H9 (cell line): Measurements from ENCODE around the gene C19orf53. TPM values are rescaled to one million over a fixed set of nuclear protein-coding genes. Genes with fewer than 3 reads are reported as not detected.

Source experiments
- DNase-seq: peaks from one replicate; pipeline ENCODE4 v3.0.0-alpha.2; 2017
- H2AFZ ChIP-seq: one replicate; pipeline ENCODE4 v1.6.1; 2013; ENCODE audit warnings: mild to moderate bottlenecking, low read length, control low read depth, moderate library complexity
- H2AK5ac ChIP-seq: 2 replicates; pipeline ENCODE4 v1.6.1; 2013; ENCODE audit warnings: low read length, control low read depth, mixed read lengths; ENCODE audit not compliant: insufficient read length
- H2BK120ac ChIP-seq: one replicate; pipeline ENCODE4 v1.6.1; 2013; ENCODE audit warnings: low read depth, mild to moderate bottlenecking, low read length, control low read depth, inconsistent platforms; ENCODE audit not compliant: poor library complexity, severe bottlenecking
- H2BK12ac ChIP-seq: 2 replicates; pipeline ENCODE4 v1.6.1; 2013; ENCODE audit warnings: low read length, control low read depth, mixed read lengths, low read depth; ENCODE audit not compliant: insufficient read length
- H2BK15ac ChIP-seq: 2 replicates; pipeline ENCODE4 v1.6.1; 2013; ENCODE audit warnings: low read depth, low read length, control low read depth
- H2BK20ac ChIP-seq: one replicate; pipeline ENCODE4 v1.6.1; 2013; ENCODE audit warnings: low read depth, mild to moderate bottlenecking, low read length, control low read depth, inconsistent platforms; ENCODE audit not compliant: poor library complexity, severe bottlenecking
- H2BK5ac ChIP-seq: 2 replicates; pipeline ENCODE4 v1.6.1; 2013; ENCODE audit warnings: low read length, control low read depth, mixed read lengths; ENCODE audit not compliant: insufficient read length
- H3K14ac ChIP-seq: 2 replicates; pipeline ENCODE4 v1.6.1; 2013; ENCODE audit warnings: low read length, control low read depth; ENCODE audit not compliant: insufficient read depth
- H3K18ac ChIP-seq: 2 replicates; pipeline ENCODE4 v1.6.1; 2013; ENCODE audit warnings: low read depth, mild to moderate bottlenecking, mixed read lengths, low read length, control low read depth; ENCODE audit not compliant: insufficient read length
- H3K23ac ChIP-seq: 2 replicates; pipeline ENCODE4 v1.6.1; 2013; ENCODE audit warnings: low read length, control low read depth, mixed read lengths, low read depth; ENCODE audit not compliant: insufficient read length
- H3K23me2 ChIP-seq: 2 replicates; pipeline ENCODE4 v1.6.1; 2013; ENCODE audit warnings: low read depth, mild to moderate bottlenecking, mixed read lengths, low read length, control low read depth; ENCODE audit not compliant: insufficient read length, poor library complexity, severe bottlenecking
- H3K27ac ChIP-seq: 2 replicates; pipeline ENCODE4 v1.5.1; 2013; ENCODE audit warnings: low read length, control low read depth, mixed read lengths, low read depth; ENCODE audit not compliant: insufficient read length
- H3K27me3 ChIP-seq: 2 replicates; pipeline ENCODE4 v1.6.1; 2013; ENCODE audit warnings: low read length, control low read depth, inconsistent platforms; ENCODE audit not compliant: insufficient read depth
- H3K4ac ChIP-seq: 2 replicates; pipeline ENCODE4 v1.6.1; 2013; ENCODE audit warnings: low read depth, mild to moderate bottlenecking, control low read depth, inconsistent platforms, low read length, moderate library complexity
- H3K4me1 ChIP-seq: 2 replicates; pipeline ENCODE4 v1.6.1; 2013; ENCODE audit warnings: low read length, control low read depth, inconsistent platforms; ENCODE audit not compliant: insufficient read depth
- H3K4me2 ChIP-seq: 2 replicates; pipeline ENCODE4 v1.6.1; 2013; ENCODE audit warnings: low read length, control low read depth, mixed read lengths; ENCODE audit not compliant: insufficient read length, insufficient read depth
- H3K56ac ChIP-seq: 2 replicates; pipeline ENCODE4 v1.6.1; 2013; ENCODE audit warnings: low read depth, mild to moderate bottlenecking, mixed read lengths, low read length, control low read depth; ENCODE audit not compliant: insufficient read length
- H3K79me1 ChIP-seq: 2 replicates; pipeline ENCODE4 v1.6.1; 2013; ENCODE audit warnings: low read depth, mild to moderate bottlenecking, moderate library complexity, low read length, control low read depth, inconsistent platforms; ENCODE audit not compliant: insufficient read depth, poor library complexity, severe bottlenecking
- H3K79me2 ChIP-seq: 2 replicates; pipeline ENCODE4 v1.6.1; 2013; ENCODE audit warnings: low read length, control low read depth, inconsistent platforms; ENCODE audit not compliant: insufficient read depth
- H3K9ac ChIP-seq: 2 replicates; pipeline ENCODE4 v1.6.1; 2013; ENCODE audit warnings: low read length, control low read depth, mixed read lengths; ENCODE audit not compliant: insufficient read length; ENCODE audit errors: extremely low read depth
- H3K9me3 ChIP-seq: one replicate; pipeline ENCODE4 v1.6.1; 2013; ENCODE audit warnings: low read depth, low read length, inconsistent platforms; ENCODE audit not compliant: control insufficient read depth
- H3T11ph ChIP-seq: one replicate; pipeline ENCODE4 v1.6.1; 2013; ENCODE audit warnings: mild to moderate bottlenecking, low read length, control low read depth, inconsistent platforms
- H4K20me1 ChIP-seq: one replicate; pipeline ENCODE4 v1.6.1; 2013; ENCODE audit not compliant: control insufficient read depth, insufficient read length, insufficient read depth
- H4K5ac ChIP-seq: 2 replicates; pipeline ENCODE4 v1.6.1; 2013; ENCODE audit warnings: low read depth, mild to moderate bottlenecking, mixed read lengths, low read length, control low read depth; ENCODE audit not compliant: insufficient read length
- H4K8ac ChIP-seq: replicated peaks from 2 replicates; pipeline ENCODE4 v1.6.1; 2013; ENCODE audit warnings: low read length, control low read depth, mixed read lengths, low read depth; ENCODE audit not compliant: insufficient read length
- H4K91ac ChIP-seq: 2 replicates; pipeline ENCODE4 v1.6.1; 2013; ENCODE audit warnings: low read depth, mild to moderate bottlenecking, moderate library complexity, mixed read lengths, low read length, control low read depth; ENCODE audit not compliant: insufficient read length
- H3K27ac Mint-ChIP-seq, 3 experiments: 2 replicates in 2 of 3; 3 replicates in 1 of 3; pipeline ENCODE4 v1.8.0; 2020 to 2021; ENCODE audit warnings: mixed read lengths in 3 of 3, mild to moderate bottlenecking in 1 of 3, moderate library complexity in 1 of 3
- H3K27me3 Mint-ChIP-seq: 2 replicates; pipeline ENCODE4 v1.8.0; 2021; ENCODE audit warnings: low read depth, mild to moderate bottlenecking, moderate library complexity, mixed read lengths
- H3K36me3 Mint-ChIP-seq, 3 experiments: 2 replicates in 2 of 3; 3 replicates in 1 of 3; pipeline ENCODE4 v1.8.0; 2020 to 2021; ENCODE audit warnings: low read depth in 3 of 3, mixed read lengths in 3 of 3; ENCODE audit not compliant: insufficient read depth in 1 of 3
- H3K4me1 Mint-ChIP-seq, 2 experiments: 2 replicates each; pipeline ENCODE4 v1.8.0; 2020; ENCODE audit warnings: mixed read lengths in 2 of 2
- H3K4me3 Mint-ChIP-seq, 2 experiments: 2 replicates in 1 of 2; 3 replicates in 1 of 2; pipeline ENCODE4 v1.8.0; 2020 to 2021; ENCODE audit warnings: mild to moderate bottlenecking in 2 of 2, mixed read lengths in 2 of 2, moderate library complexity in 1 of 2
- H3K9me3 Mint-ChIP-seq, 2 experiments: 2 replicates in 1 of 2; 3 replicates in 1 of 2; pipeline ENCODE4 v1.8.0; 2020; ENCODE audit warnings: mild to moderate bottlenecking in 2 of 2, mixed read lengths in 2 of 2, moderate library complexity in 1 of 2
- WGBS: extraction: QIAGEN DNeasy Blood & Tissue Kit; methylation state at CpG from one replicate; pipeline ENCODE4 v1.1.7; 2013; ENCODE audit warnings: missing lambda C conversion rate, low lambda C conversion rate, mixed read lengths; ENCODE audit not compliant: insufficient read length; ENCODE audit errors: extremely low coverage; 5-methylcytosine and 5-hydroxymethylcytosine counted together
- total RNA-seq: library from RNA; stranded (reverse); gene quantifications from 2 replicates; pipeline ENCODE4 v1.2.1, GENCODE V29; 2021
- TF ChIP-seq, protein P1 (sequence below): fragments of 200-600 bp; sonication (generic); conservative IDR thresholded peaks from 3 replicates; pipeline ENCODE4 v1.8.0; 2021; ENCODE audit warnings: antibody characterized with exemption, mild to moderate bottlenecking

Gene C19orf53
- total RNA-seq, 1 experiment from 2014 or later = 129 TPM

DNA sequence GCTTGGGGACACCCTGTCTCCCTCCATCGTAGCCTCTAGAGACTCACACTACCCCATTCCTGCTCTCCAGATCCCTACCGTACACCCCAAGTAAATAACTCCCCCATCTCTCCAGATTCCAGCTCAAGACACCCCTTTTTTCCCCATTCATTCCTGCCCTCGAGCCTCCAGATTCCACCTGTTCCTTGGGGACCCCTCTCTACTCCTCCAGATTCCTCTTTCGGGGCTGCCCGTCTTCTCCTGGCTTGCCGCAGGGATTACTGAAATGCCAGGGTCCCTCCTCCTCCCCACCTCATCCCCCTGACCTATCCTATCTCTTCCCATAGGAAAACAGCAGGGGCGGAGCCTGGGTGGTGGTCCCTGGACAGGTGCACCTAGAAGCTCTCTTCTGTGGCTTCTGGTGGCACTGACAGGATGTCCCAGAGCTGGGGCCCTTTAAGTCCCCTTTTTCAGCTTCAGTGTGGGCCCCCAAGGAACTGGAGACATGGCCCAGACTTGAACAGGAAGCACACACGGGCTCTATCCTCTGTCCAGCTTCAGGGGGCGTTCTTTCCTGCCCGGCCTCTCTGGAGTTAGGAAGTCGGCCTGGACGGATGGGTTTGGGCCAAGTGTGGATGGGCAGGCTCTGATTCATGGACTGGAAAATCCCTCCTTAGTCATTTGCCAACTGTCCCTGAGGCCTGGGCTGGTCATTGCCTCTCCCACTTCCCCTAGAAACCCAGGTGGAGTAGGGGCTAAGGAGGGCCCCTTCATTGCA lies 22.2 kb downstream of the C19orf53 start:
- Histone ChIP-seq H2BK12ac (no peak overlapping the region), H3K4ac (no peak overlapping the region; the same call in 1 of the 2 replicates), H3K14ac (no peak overlapping the region), H3K27me3 (no peaks in the 10 kb centered on the region), H3K9me3 (no peaks in the 10 kb centered on the region), H4K5ac (no peak overlapping the region), H2BK20ac (no peak overlapping the region), H2BK5ac (no peak overlapping the region), H2BK120ac (no peak overlapping the region), H4K20me1 (no peaks in the 10 kb centered on the region), H3T11ph (no peak overlapping the region), H3K79me1 (no peaks in the 10 kb centered on the region), H3K23ac (no peak overlapping the region), H4K91ac (no peak overlapping the region), H3K27ac (no peak overlapping the region), H3K4me1 (no peaks in the 10 kb centered on the region), H3K56ac (no peak overlapping the region), H3K9ac (peak overlapping the region; percentile 67), H2AFZ (no peak overlapping the region), H3K79me2 (no peaks in the 10 kb centered on the region), H3K18ac (peak overlapping the region; percentile 72), H2BK15ac (no peak overlapping the region), H3K23me2 (peaks cover 5% of the 10 kb centered on the region), H2AK5ac (no peak overlapping the region), H4K8ac (no peak overlapping the region), H3K4me2 (peak overlapping the region; percentile 83)
- Mint-ChIP-seq H3K27ac (peak overlapping the region; percentile 19 to 94 (median 90); a peak in 6 of 7 replicates), H3K4me1 (peaks cover 15 to 17% of the 10 kb centered on the region in 2 experiments), H3K4me3 (peak overlapping the region; percentile 89 to 97), H3K27me3 (no peaks in the 10 kb centered on the region; the same call in 1 of the 2 replicates), H3K36me3 (peaks cover 10 to 22% (median 19%) of the 10 kb centered on the region in 3 experiments; a peak in 6 of 7 replicates), H3K9me3 (no peaks in the 10 kb centered on the region)
- peak; percentile 74 for DNase-seq
- no CpG with 5 or more reads among the region's 12 CpGs for WGBS
- TF ChIP-seq, protein P1, sequence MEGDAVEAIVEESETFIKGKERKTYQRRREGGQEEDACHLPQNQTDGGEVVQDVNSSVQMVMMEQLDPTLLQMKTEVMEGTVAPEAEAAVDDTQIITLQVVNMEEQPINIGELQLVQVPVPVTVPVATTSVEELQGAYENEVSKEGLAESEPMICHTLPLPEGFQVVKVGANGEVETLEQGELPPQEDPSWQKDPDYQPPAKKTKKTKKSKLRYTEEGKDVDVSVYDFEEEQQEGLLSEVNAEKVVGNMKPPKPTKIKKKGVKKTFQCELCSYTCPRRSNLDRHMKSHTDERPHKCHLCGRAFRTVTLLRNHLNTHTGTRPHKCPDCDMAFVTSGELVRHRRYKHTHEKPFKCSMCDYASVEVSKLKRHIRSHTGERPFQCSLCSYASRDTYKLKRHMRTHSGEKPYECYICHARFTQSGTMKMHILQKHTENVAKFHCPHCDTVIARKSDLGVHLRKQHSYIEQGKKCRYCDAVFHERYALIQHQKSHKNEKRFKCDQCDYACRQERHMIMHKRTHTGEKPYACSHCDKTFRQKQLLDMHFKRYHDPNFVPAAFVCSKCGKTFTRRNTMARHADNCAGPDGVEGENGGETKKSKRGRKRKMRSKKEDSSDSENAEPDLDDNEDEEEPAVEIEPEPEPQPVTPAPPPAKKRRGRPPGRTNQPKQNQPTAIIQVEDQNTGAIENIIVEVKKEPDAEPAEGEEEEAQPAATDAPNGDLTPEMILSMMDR = no peak
